SK-N-SH (cell line): Measurements from ENCODE around the gene S100A9. TPM values are rescaled to one million over a fixed set of nuclear protein-coding genes. Genes with fewer than 3 reads are reported as not detected.

Experiments
- CTCF ChIA-PET: fragments of 300-600, 350-600 bp; formaldehyde crosslinking; extraction: SDS; loops from one replicate; lab custom pipeline; 2021; lab: Yijun Ruan, JAX
- POLR2A ChIA-PET: fragments of 350-600 bp; sonication (Branson Sonifier 250); formaldehyde crosslinking; extraction: SDS; loops from one replicate; lab custom pipeline; 2020; ENCODE audit warnings: antibody characterized with exemption, inconsistent platforms; lab: Yijun Ruan, JAX
- DNase-seq: peaks from one replicate; pipeline ENCODE4 v3.0.0; 2012
- H2AFZ ChIP-seq: fragments of 200-600 bp; sonication (generic); 2 replicates; pipeline ENCODE4 v1.8.1; 2016; ENCODE audit warnings: antibody characterized with exemption, mild to moderate bottlenecking, low read depth
- H3F3A ChIP-seq: fragments of 200-600 bp; sonication (generic); replicated peaks from 2 replicates; pipeline ENCODE3; 2016; ENCODE audit warnings: antibody characterized with exemption, mild to moderate bottlenecking; ENCODE audit not compliant: insufficient read depth
- H3K27ac ChIP-seq, 2 experiments: fragments of 200-500 bp in 1 of 2; fragments of 200-600 bp in 1 of 2; sonication (Bioruptor generic) in 1 of 2; sonication (generic), shearing (Covaris generic) in 1 of 2; 2 replicates each; pipeline versions ENCODE4 v1.5.1 to v1.6.1; 2014 to 2016; ENCODE audit warnings: low read depth in 2 of 2, inconsistent platforms in 1 of 2, low read length in 1 of 2, mild to moderate bottlenecking in 1 of 2, mixed read lengths in 1 of 2
- H3K27me3 ChIP-seq: fragments of 200-600 bp; sonication (generic), shearing (Covaris generic); 2 replicates; pipeline ENCODE4 v1.6.1; 2016; ENCODE audit warnings: mixed run types; ENCODE audit not compliant: insufficient read depth
- H3K36me3 ChIP-seq, 2 experiments: fragments of 200-500 bp in 1 of 2; fragments of 200-600 bp in 1 of 2; sonication (Bioruptor generic) in 1 of 2; sonication (generic) in 1 of 2; replicated peaks in 1 of 2; 2 replicates each; pipeline versions ENCODE3 to v1.5.1; 2014 to 2016; ENCODE audit warnings: low read length in 1 of 2, mild to moderate bottlenecking in 1 of 2; ENCODE audit not compliant: insufficient read depth in 2 of 2, control insufficient read depth in 1 of 2
- H3K4me1 ChIP-seq, 2 experiments: fragments of 200-500 bp in 1 of 2; fragments of 200-600 bp in 1 of 2; sonication (Bioruptor generic) in 1 of 2; sonication (generic), shearing (Covaris generic) in 1 of 2; 2 replicates each; pipeline versions ENCODE4 v1.5.1 to v1.6.1; 2014 to 2016; ENCODE audit warnings: low read depth in 1 of 2, low read length in 1 of 2, mixed run types in 1 of 2; ENCODE audit not compliant: insufficient read depth in 2 of 2, control insufficient read depth in 1 of 2
- H3K4me2 ChIP-seq: fragments of 200-600 bp; sonication (generic), shearing (Covaris generic); 2 replicates; pipeline ENCODE4 v1.6.1; 2017; ENCODE audit warnings: mixed run types
- H3K4me3 ChIP-seq, 2 experiments: fragments of 200-500 bp in 1 of 2; fragments of 200-600 bp in 1 of 2; sonication (Bioruptor generic) in 1 of 2; sonication (generic), shearing (Covaris generic) in 1 of 2; 2 replicates each; pipeline versions ENCODE4 v1.5.1 to v1.8.1; 2014 to 2016; ENCODE audit warnings: low read depth in 2 of 2, inconsistent platforms in 1 of 2, low read length in 1 of 2, mild to moderate bottlenecking in 1 of 2, mixed read lengths in 1 of 2, moderate library complexity in 1 of 2
- H3K79me2 ChIP-seq: fragments of 200-600 bp; sonication (generic); 2 replicates; pipeline ENCODE4 v1.8.1; 2017; ENCODE audit warnings: mild to moderate bottlenecking; ENCODE audit not compliant: insufficient read depth
- H3K9ac ChIP-seq: fragments of 200-600 bp; sonication (generic); 2 replicates; pipeline ENCODE4 v1.6.1; 2017; ENCODE audit warnings: mixed run types
- H3K9me2 ChIP-seq: fragments of 200-600 bp; sonication (generic); 2 replicates; pipeline ENCODE4 v1.6.1; 2017; ENCODE audit warnings: mixed run types
- H3K9me3 ChIP-seq: fragments of 200-600 bp; sonication (generic); 2 replicates; pipeline ENCODE4 v1.6.1; 2017; ENCODE audit warnings: mixed run types, mild to moderate bottlenecking, moderate library complexity
- H4K20me1 ChIP-seq: fragments of 200-600 bp; sonication (generic); 2 replicates; pipeline ENCODE4 v1.6.1; 2017; ENCODE audit warnings: mild to moderate bottlenecking, mixed run types; ENCODE audit not compliant: insufficient read depth
- CTCF ChIP-seq: fragments of 200-600 bp; sonication (generic); IDR thresholded peaks from 2 replicates; pipeline ENCODE4 v1.6.1; 2017; ENCODE audit warnings: antibody characterized with exemption, mild to moderate bottlenecking, moderate library complexity
- ELF1 ChIP-seq: IDR thresholded peaks from 2 replicates; pipeline ENCODE4 v1.4.0; 2012
- EZH2phosphoT487 ChIP-seq: fragments of 200-600 bp; sonication (generic); IDR thresholded peaks from 2 replicates; pipeline ENCODE4 v1.6.1; 2017; ENCODE audit warnings: low read depth, mixed run types, mild to moderate bottlenecking, antibody characterized with exemption, moderate library complexity, borderline replicate concordance
- FOSL2 ChIP-seq: IDR thresholded peaks from 2 replicates; pipeline ENCODE4 v1.4.0; 2012; ENCODE audit warnings: low read depth, mild to moderate bottlenecking, moderate library complexity, borderline replicate concordance
- GABPA ChIP-seq: IDR thresholded peaks from 2 replicates; pipeline ENCODE4 v1.4.0; 2012; ENCODE audit warnings: low read depth, mild to moderate bottlenecking
- JUND ChIP-seq: IDR thresholded peaks from 2 replicates; pipeline ENCODE4 v1.4.0; 2012
- MAX ChIP-seq: IDR thresholded peaks from 2 replicates; pipeline ENCODE4 v1.4.0; 2012; ENCODE audit warnings: low read depth
- MXI1 ChIP-seq: IDR thresholded peaks from 2 replicates; pipeline ENCODE4 v1.6.1; 2012; ENCODE audit warnings: mild to moderate bottlenecking, low read depth, low read length, improper control_type of control experiment
- NFIC ChIP-seq: IDR thresholded peaks from 2 replicates; pipeline ENCODE4 v1.4.0; 2012; ENCODE audit warnings: borderline replicate concordance
- NRF1 ChIP-seq: IDR thresholded peaks from 2 replicates; pipeline ENCODE4 v1.6.1; 2012; ENCODE audit warnings: low read depth, mild to moderate bottlenecking, low read length
- PBX3 ChIP-seq: IDR thresholded peaks from 2 replicates; pipeline ENCODE4; 2012
- POLR2AphosphoS5 ChIP-seq: IDR thresholded peaks from 2 replicates; pipeline ENCODE4 v1.6.1; 2012; ENCODE audit warnings: low read depth, low read length
- RAD21 ChIP-seq: IDR thresholded peaks from 2 replicates; pipeline ENCODE4 v1.6.1; 2012; ENCODE audit warnings: mild to moderate bottlenecking, low read length
- RCOR1 ChIP-seq: fragments of 150-350 bp; IDR thresholded peaks from 2 replicates; pipeline ENCODE4 v1.6.1; 2017; ENCODE audit warnings: antibody characterized with exemption, low read length
- RFX5 ChIP-seq: IDR thresholded peaks from 2 replicates; pipeline ENCODE4 v1.6.1; 2012; ENCODE audit warnings: mild to moderate bottlenecking, improper control_type of control experiment, low read length
- RXRA ChIP-seq: IDR thresholded peaks from 2 replicates; pipeline ENCODE4 v1.4.0; 2012; ENCODE audit warnings: low read depth, mild to moderate bottlenecking, borderline replicate concordance
- SMC3 ChIP-seq: IDR thresholded peaks from 2 replicates; pipeline ENCODE4 v1.6.1; 2012; ENCODE audit warnings: low read depth, low read length, improper control_type of control experiment
- TAF1 ChIP-seq: IDR thresholded peaks from 2 replicates; pipeline ENCODE4 v1.6.1; 2012; ENCODE audit warnings: low read depth, mild to moderate bottlenecking, low read length, moderate library complexity, borderline replicate concordance
- TEAD4 ChIP-seq: IDR thresholded peaks from 2 replicates; pipeline ENCODE4 v1.4.0; 2012; ENCODE audit warnings: mild to moderate bottlenecking, borderline replicate concordance; ENCODE audit not compliant: insufficient read depth
- ZBTB33 ChIP-seq: IDR thresholded peaks from 2 replicates; pipeline ENCODE4 v1.4.0; 2012; ENCODE audit warnings: low read depth, borderline replicate concordance
- WGBS: methylation state at CpG from one replicate; pipeline ENCODE4 v1.1.6; 2017; ENCODE audit warnings: low lambda C conversion rate; 5-methylcytosine and 5-hydroxymethylcytosine counted together
- polyA plus RNA-seq, 3 experiments: library from polyadenylated mRNA; depleted of rRNA; stranded (reverse); fragments of >200 nt; gene quantifications; 2 replicates each; pipeline ENCODE4 v1.2.3, GENCODE V29; 2012

Gene S100A9
- polyA plus RNA-seq, 1 of the 3 experiments (the other 2 are of a cell fraction), result not detected

- no peaks in the 10 kb centered on the region for H3F3A ChIP-seq
- H3K4me2 ChIP-seq, result no peak overlapping the region
- POLR2A ChIA-PET, result no interaction called here
- no peak overlapping the region for H3K9ac ChIP-seq
- 3% methylated on average over 15 of the region's 17 CpGs for WGBS
- H3K79me2 ChIP-seq, result no peaks in the 10 kb centered on the region
- H3K9me2 ChIP-seq, result no peaks in the 10 kb centered on the region
- H3K4me1 ChIP-seq, result no peaks in the 10 kb centered on the region
- no peak overlapping the region for H3K4me3 ChIP-seq
- DNase-seq, result no peak
- H4K20me1 ChIP-seq, result no peaks in the 10 kb centered on the region
- CTCF ChIA-PET, result interaction anchor here (1.8 kb wide), 1 partner anchor 105 kb away, joined by 6 read pairs; no protein-coding TSS in a partner anchor
- TF ChIP-seq TAF1 (no peak), MAX (no peak), TEAD4 (no peak), MXI1 (no peak), CTCF (no peak)
- no peak overlapping the region for H3K27ac ChIP-seq
- no peaks in the 10 kb centered on the region for H3K36me3 ChIP-seq
- no peak overlapping the region for H2AFZ ChIP-seq
- H3K27me3 ChIP-seq, result peaks cover 23% of the 10 kb centered on the region
- H3K9me3 ChIP-seq, result no peaks in the 10 kb centered on the region
These were observed 32.6 kb downstream of the S100A9 start for GRCh38 chr1:153389973-153390879.

DNA sequence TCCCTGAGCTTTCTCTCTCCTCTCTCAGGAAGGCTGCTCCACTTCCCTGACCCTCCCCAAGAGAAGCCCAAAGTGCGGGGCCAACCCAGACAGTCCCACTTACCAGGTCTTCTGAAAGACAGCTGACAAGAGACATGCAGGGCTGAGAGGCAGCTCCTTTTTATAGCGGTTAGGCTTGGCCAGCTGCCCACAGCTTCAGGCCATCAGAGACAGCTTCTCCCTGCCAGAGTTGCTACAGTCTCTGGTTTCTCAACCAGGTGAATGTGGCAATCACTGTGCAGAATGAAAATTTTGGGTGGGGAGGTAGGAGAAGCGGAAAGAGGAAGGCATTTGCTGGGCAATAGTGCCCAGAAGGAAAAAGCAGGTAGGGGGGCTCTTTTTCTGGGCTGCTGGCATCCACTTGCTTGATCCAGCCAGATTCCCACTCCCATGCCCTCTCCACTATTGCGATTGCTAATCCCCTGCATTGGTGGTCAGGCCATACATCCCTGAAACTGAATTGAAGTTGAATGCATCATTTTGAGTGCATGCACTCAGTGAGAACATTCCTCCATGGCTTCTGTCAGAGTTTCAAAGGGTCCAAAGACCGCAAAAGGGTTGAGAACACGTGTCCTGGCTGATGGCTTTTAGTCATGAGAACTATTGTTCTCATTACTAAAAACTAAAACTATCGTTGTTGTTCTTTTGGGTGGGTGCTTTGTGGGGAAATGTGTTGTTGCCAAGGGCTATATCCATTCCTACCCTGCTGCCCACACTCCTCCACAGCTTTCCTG, 33.5 kb downstream of the S100A9 start, which contains the start of gene S100A8:
S100A8 (minus strand) TSS at position 136 of the 773 bp plus-strand sequence. CDS start 538 bp downstream, outside the sequence.
- Histone ChIP-seq H4K20me1 (no peaks in the 10 kb centered on the region), H3K27ac (no peak within 1 kb of the TSS), H3K4me1 (no peaks in the 10 kb centered on the region), H3K27me3 (peaks cover 32% of the 10 kb centered on the region), H3F3A (no peaks in the 10 kb centered on the region), H3K9me2 (no peaks in the 10 kb centered on the region), H2AFZ (no peak within 1 kb of the TSS), H3K9ac (no peak within 1 kb of the TSS), H3K4me2 (no peak within 1 kb of the TSS), H3K36me3 (no peaks in the 10 kb centered on the region), H3K9me3 (no peaks in the 10 kb centered on the region), H3K4me3 (no peak within 1 kb of the TSS), H3K79me2 (no peaks in the 10 kb centered on the region)
- DNase-seq, result no peak
- ChIA-PET POLR2A (no interaction called here), CTCF (interaction anchor here (1.8 kb wide), 1 partner anchor 104 kb away, joined by 6 read pairs; no protein-coding TSS in a partner anchor)
- WGBS, result 1% methylated on average over 7 of the region's 7 CpGs
- TF ChIP-seq RXRA (no peak), PBX3 (no peak), TAF1 (no peak), RFX5 (no peak), SMC3 (no peak), NRF1 (no peak), JUND (no peak), MAX (no peak), FOSL2 (no peak), POLR2AphosphoS5 (no peak), ZBTB33 (no peak), NFIC (no peak), ELF1 (no peak), RAD21 (no peak), GABPA (no peak), TEAD4 (no peak), EZH2phosphoT487 (no peak), RCOR1 (no peak)
